Measurements from ENCODE around the gene MCM3AP. TPM values are rescaled to one million over a fixed set of nuclear protein-coding genes. Genes with fewer than 3 reads are reported as not detected.
A peak's percentile ranks its signal among the peaks of the same experiment; 100 is the strongest.

MCM3AP gene
- total and polyA plus RNA-seq, 9 of the 15 experiments (the other 6 are each of a cell fraction or from before 2014, with no cell fraction given), result 6.5 to 179 (median 69.6) TPM

GRCh38 chr21:46323227-46323709 is 37.9 kb upstream of the MCM3AP start (continued):
- TF ChIP-seq, protein P1, sequence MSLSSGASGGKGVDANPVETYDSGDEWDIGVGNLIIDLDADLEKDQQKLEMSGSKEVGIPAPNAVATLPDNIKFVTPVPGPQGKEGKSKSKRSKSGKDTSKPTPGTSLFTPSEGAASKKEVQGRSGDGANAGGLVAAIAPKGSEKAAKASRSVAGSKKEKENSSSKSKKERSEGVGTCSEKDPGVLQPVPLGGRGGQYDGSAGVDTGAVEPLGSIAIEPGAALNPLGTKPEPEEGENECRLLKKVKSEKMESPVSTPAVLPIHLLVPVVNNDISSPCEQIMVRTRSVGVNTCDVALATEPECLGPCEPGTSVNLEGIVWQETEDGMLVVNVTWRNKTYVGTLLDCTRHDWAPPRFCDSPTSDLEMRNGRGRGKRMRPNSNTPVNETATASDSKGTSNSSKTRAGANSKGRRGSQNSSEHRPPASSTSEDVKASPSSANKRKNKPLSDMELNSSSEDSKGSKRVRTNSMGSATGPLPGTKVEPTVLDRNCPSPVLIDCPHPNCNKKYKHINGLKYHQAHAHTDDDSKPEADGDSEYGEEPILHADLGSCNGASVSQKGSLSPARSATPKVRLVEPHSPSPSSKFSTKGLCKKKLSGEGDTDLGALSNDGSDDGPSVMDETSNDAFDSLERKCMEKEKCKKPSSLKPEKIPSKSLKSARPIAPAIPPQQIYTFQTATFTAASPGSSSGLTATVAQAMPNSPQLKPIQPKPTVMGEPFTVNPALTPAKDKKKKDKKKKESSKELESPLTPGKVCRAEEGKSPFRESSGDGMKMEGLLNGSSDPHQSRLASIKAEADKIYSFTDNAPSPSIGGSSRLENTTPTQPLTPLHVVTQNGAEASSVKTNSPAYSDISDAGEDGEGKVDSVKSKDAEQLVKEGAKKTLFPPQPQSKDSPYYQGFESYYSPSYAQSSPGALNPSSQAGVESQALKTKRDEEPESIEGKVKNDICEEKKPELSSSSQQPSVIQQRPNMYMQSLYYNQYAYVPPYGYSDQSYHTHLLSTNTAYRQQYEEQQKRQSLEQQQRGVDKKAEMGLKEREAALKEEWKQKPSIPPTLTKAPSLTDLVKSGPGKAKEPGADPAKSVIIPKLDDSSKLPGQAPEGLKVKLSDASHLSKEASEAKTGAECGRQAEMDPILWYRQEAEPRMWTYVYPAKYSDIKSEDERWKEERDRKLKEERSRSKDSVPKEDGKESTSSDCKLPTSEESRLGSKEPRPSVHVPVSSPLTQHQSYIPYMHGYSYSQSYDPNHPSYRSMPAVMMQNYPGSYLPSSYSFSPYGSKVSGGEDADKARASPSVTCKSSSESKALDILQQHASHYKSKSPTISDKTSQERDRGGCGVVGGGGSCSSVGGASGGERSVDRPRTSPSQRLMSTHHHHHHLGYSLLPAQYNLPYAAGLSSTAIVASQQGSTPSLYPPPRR (CRISPR knock-in tag; IDR thresholded peaks at IDR 0.05; ENCODE audit: borderline replicate concordance), result no peak
- TF ChIP-seq ZBTB40 (IDR thresholded peaks at IDR 0.05) (no peak), ZBTB40 (CRISPR knock-in tag; IDR thresholded peaks at IDR 0.05) (no peak), MAFF (IDR thresholded peaks at IDR 0.05; ENCODE audit: low read length) (no peak), ZNF644 (tag; IDR thresholded peaks at IDR 0.05; ENCODE audit: low read depth) (no peak), SNRNP70 (optimal IDR thresholded peaks at IDR 0.05; ENCODE audit: low read depth, low read length) (no peak), MYC (IDR thresholded peaks at IDR 0.05; ENCODE audit: low read depth, low read length) (no peak), MYC (CRISPR knock-in tag; IDR thresholded peaks at IDR 0.05; ENCODE audit: borderline replicate concordance, low read depth) (peak; percentile 90), RBBP5 (IDR thresholded peaks at IDR 0.05; ENCODE audit: borderline replicate concordance, insufficient read depth, low read length, poor library complexity, severe bottlenecking) (peak; percentile 40), SRSF3 (IDR thresholded peaks at IDR 0.05; ENCODE audit: insufficient read depth, low read length) (peak; percentile 97), BRD4 (IDR thresholded peaks at IDR 0.05) (no peak; the same call in 1 of the 2 replicates), ARID1B (IDR thresholded peaks at IDR 0.05) (no peak), NBN (IDR thresholded peaks at IDR 0.05; ENCODE audit: low read depth) (no peak)
- TF ChIP-seq, protein P2, sequence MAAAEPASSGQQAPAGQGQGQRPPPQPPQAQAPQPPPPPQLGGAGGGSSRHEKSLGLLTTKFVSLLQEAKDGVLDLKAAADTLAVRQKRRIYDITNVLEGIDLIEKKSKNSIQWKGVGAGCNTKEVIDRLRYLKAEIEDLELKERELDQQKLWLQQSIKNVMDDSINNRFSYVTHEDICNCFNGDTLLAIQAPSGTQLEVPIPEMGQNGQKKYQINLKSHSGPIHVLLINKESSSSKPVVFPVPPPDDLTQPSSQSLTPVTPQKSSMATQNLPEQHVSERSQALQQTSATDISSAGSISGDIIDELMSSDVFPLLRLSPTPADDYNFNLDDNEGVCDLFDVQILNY (CRISPR knock-in tag; IDR thresholded peaks at IDR 0.05), result 0 out of 2 replicates have a peak, but pooled peaks have one; percentile 5

All from K562 (cell line).